HepG2 (cell line): Measurements from ENCODE around the gene MICOS13. TPM values are rescaled to one million over a fixed set of nuclear protein-coding genes. Genes with fewer than 3 reads are reported as not detected.

Experiments used
- ATAC-seq: fragments of 200-7000 bp; cut with Tn5 transposase; 3 replicates; pipeline ENCODE4 v1.9.1; 2020; ENCODE audit warnings: mild to moderate bottlenecking, moderate library complexity
- BruUV-seq: library from RNA; stranded (reverse); fragments of 400-500 nt; replicated peaks from 2 replicates; lab custom pipeline; 2021; lab: Mats Ljungman, UMichigan
- CTCF ChIA-PET: fragments of 300-600 bp; formaldehyde crosslinking; extraction: SDS; loops from one replicate; lab custom pipeline; 2021; ENCODE audit warnings: low total read pairs, inconsistent platforms, low intra/inter-chr PET ratio; lab: Yijun Ruan, JAX
- POLR2A ChIA-PET: fragments of 350-600 bp; sonication (Branson Sonifier 250); formaldehyde crosslinking; loops from one replicate; lab custom pipeline; 2020; ENCODE audit warnings: antibody characterized with exemption, inconsistent platforms; lab: Yijun Ruan, JAX
- DNase-seq: peaks from one replicate; pipeline ENCODE4 v3.0.0-alpha.2; 2015; ENCODE audit warnings: low spot score
- FAIRE-seq: peaks from 3 replicates; lab custom pipeline; 2011; peaks lifted over from hg19 to GRCh38; lab: Jason Lieb, UNC
- H2AFZ ChIP-seq: one replicate; pipeline ENCODE4 v1.6.1; 2011; ENCODE audit warnings: low read length, inconsistent platforms
- H3K27ac ChIP-seq: fragments of 300-600 bp; 3 replicates; pipeline ENCODE4 v1.8.0; 2011; ENCODE audit warnings: mixed run types, mild to moderate bottlenecking, mixed read lengths, low read length, inconsistent platforms; ENCODE audit not compliant: insufficient read depth; ENCODE audit errors: extremely low read length
- H3K27me3 ChIP-seq, 2 experiments: fragments of 200-600 bp in 1 of 2; 2 replicates in 1 of 2; 3 replicates in 1 of 2; pipeline versions ENCODE4 v1.6.0 to v1.8.0; 2011; ENCODE audit warnings: low read length in 2 of 2, mild to moderate bottlenecking in 2 of 2, moderate library complexity in 2 of 2, inconsistent platforms in 1 of 2; ENCODE audit not compliant: insufficient read depth in 2 of 2, control insufficient read depth in 1 of 2
- H3K36me3 ChIP-seq, 2 experiments: fragments of 200-600 bp in 1 of 2; replicated peaks in 1 of 2; 2 replicates in 1 of 2; 3 replicates in 1 of 2; pipeline versions ENCODE4 v1.5.1 to v1.8.0; 2011; ENCODE audit warnings: low read length in 2 of 2, inconsistent platforms in 1 of 2; ENCODE audit not compliant: insufficient read depth in 2 of 2, control insufficient read depth in 1 of 2
- H3K4me1 ChIP-seq: 2 replicates; pipeline ENCODE4 v1.5.1; 2012; ENCODE audit warnings: low read length, inconsistent platforms; ENCODE audit not compliant: insufficient read depth
- H3K4me2 ChIP-seq: 2 replicates; pipeline ENCODE4 v1.6.0; 2011; ENCODE audit warnings: low read depth, low read length, inconsistent platforms
- H3K4me3 ChIP-seq, 3 experiments: fragments of 200-600 bp in 1 of 3; sonication (generic), shearing (Covaris generic) in 1 of 3; replicated peaks in 1 of 3; 2 replicates each; pipeline ENCODE4 v1.5.1; 2011 to 2016; ENCODE audit warnings: low read length in 3 of 3, inconsistent platforms in 2 of 3, low read depth in 2 of 3, mild to moderate bottlenecking in 2 of 3, control low read depth in 1 of 3, mixed read lengths in 1 of 3; ENCODE audit not compliant: insufficient read depth in 1 of 3
- H3K79me2 ChIP-seq: one replicate; pipeline ENCODE4 v1.6.1; 2011; ENCODE audit warnings: low read length, inconsistent platforms; ENCODE audit not compliant: insufficient read depth
- H3K9ac ChIP-seq: 2 replicates; pipeline ENCODE4 v1.6.0; 2011; ENCODE audit warnings: mild to moderate bottlenecking, low read depth, low read length, inconsistent platforms; ENCODE audit not compliant: insufficient read depth
- H3K9me3 ChIP-seq: 2 replicates; pipeline ENCODE4 v1.5.1; 2012; ENCODE audit warnings: mild to moderate bottlenecking, low read length
- H4K20me1 ChIP-seq: 2 replicates; pipeline ENCODE4 v1.6.0; 2011; ENCODE audit warnings: inconsistent platforms, mild to moderate bottlenecking, low read length, moderate library complexity; ENCODE audit not compliant: insufficient read depth
- ATRX ChIP-seq: sonication (generic); formaldehyde crosslinking; IDR thresholded peaks from 2 replicates; pipeline ENCODE4 v1.4.0; 2020; ENCODE audit warnings: missing genetic modification reagents, borderline replicate concordance
- CAMTA2 ChIP-seq: sonication (generic); formaldehyde crosslinking; IDR thresholded peaks from 2 replicates; pipeline ENCODE4 v1.4.0; 2020; ENCODE audit warnings: mild to moderate bottlenecking, missing genetic modification reagents, borderline replicate concordance
- CENPT ChIP-seq: sonication (generic); formaldehyde crosslinking; IDR thresholded peaks from 2 replicates; pipeline ENCODE4 v1.8.0; 2022; ENCODE audit warnings: low read depth, mild to moderate bottlenecking, moderate library complexity, missing genetic modification reagents
- RBFOX2 ChIP-seq: fragments of 200-400 bp; formaldehyde crosslinking; IDR thresholded peaks from 2 replicates; pipeline ENCODE4 v1.6.1; 2017; ENCODE audit warnings: low read depth, mild to moderate bottlenecking, low read length
- ZBTB34 ChIP-seq: sonication (generic); formaldehyde crosslinking; IDR thresholded peaks from 2 replicates; pipeline ENCODE4 v1.8.0; 2022; ENCODE audit warnings: mild to moderate bottlenecking, missing genetic modification reagents
- ZBTB46 ChIP-seq: sonication (generic); formaldehyde crosslinking; IDR thresholded peaks from 2 replicates; pipeline ENCODE4 v1.4.0; 2020; ENCODE audit warnings: mild to moderate bottlenecking, missing genetic modification reagents, borderline replicate concordance
- ZBTB7A ChIP-seq: sonication (generic); formaldehyde crosslinking; IDR thresholded peaks from 2 replicates; pipeline ENCODE4 v1.8.0; 2022; ENCODE audit warnings: mild to moderate bottlenecking, missing genetic modification reagents
- ZNF121 ChIP-seq: sonication (generic); formaldehyde crosslinking; IDR thresholded peaks from 2 replicates; pipeline ENCODE4 v1.5.0; 2020; ENCODE audit warnings: mild to moderate bottlenecking, missing genetic modification reagents
- ZNF260 ChIP-seq: sonication (generic); formaldehyde crosslinking; IDR thresholded peaks from 2 replicates; pipeline ENCODE4 v1.4.0; 2020; ENCODE audit warnings: missing genetic modification reagents, low read depth, mild to moderate bottlenecking, borderline replicate concordance
- ZNF569 ChIP-seq: sonication (generic); formaldehyde crosslinking; IDR thresholded peaks from 2 replicates; pipeline ENCODE4 v1.5.0; 2020; ENCODE audit warnings: mild to moderate bottlenecking, missing genetic modification reagents, moderate library complexity, borderline replicate concordance
- WGBS: methylation state at CpG from one replicate; pipeline ENCODE4 v1.1.6; 2017; ENCODE audit warnings: low lambda C conversion rate; 5-methylcytosine and 5-hydroxymethylcytosine counted together
- in situ Hi-C: cut with HindIII; loops from 2 replicates; pipeline ENCODE4 v1.10.0; 2017; ENCODE audit warnings: low pct_unique_long_range_greater_than_20kb; ENCODE audit not compliant: extremely low pct_ligation_motif_present
- intact Hi-C: fragments of 100-400 bp; cut with micrococcal nuclease; formaldehyde crosslinking; loops from one replicate; pipeline ENCODE4 v1.10.0; 2022; ENCODE audit not compliant: unreplicated experiment
- polyA plus RNA-seq, 8 experiments: library from polyadenylated mRNA; depleted of rRNA in 3 of 8; stranded (reverse) in 7 of 8; unstranded in 1 of 8; fragments of >200 nt; fragmentation: Illumina TruSeq in 4 of 8; extraction: Trizol in 4 of 8; gene quantifications; 2 replicates each; pipeline versions ENCODE4 v1.2.1 to v1.2.3, GENCODE V29; 2011 to 2016; ENCODE audit warnings: low read depth in 4 of 8, missing spikeins in 1 of 8, mixed read lengths in 1 of 8; ENCODE audit not compliant: insufficient read depth in 1 of 8
- total RNA-seq, 5 experiments: library from RNA; depleted of rRNA; stranded (reverse); fragments of >200 nt; fragmentation: Illumina TruSeq; extraction: Trizol; gene quantifications; 2 replicates each; pipeline ENCODE4 v1.2.3, GENCODE V29; 2016; ENCODE audit warnings: low read depth in 1 of 5
- TF ChIP-seq, protein P1 (sequence below): sonication (generic); formaldehyde crosslinking; IDR thresholded peaks from 2 replicates; pipeline ENCODE4 v1.4.0; 2020; ENCODE audit warnings: missing genetic modification reagents

Gene MICOS13
- total and polyA plus RNA-seq, 2 of the 13 experiments (the other 11 are each of a cell fraction or from before 2014, with no cell fraction given): 28.8 to 35.4 TPM

- ATAC-seq: no peak
- Histone ChIP-seq H3K9ac (peak overlapping the region; percentile 93), H3K36me3 (peaks cover 18 to 41% of the 10 kb centered on the region in 2 experiments; a peak in 4 of 5 replicates), H3K27ac (peak overlapping the region; percentile 95), H3K79me2 (peaks cover 47% of the 10 kb centered on the region), H3K27me3 (no peaks in the 10 kb centered on the region; a peak in 1 of 5 replicates), H3K4me1 (peaks cover 38% of the 10 kb centered on the region), H2AFZ (no peak overlapping the region), H3K4me2 (peak overlapping the region; percentile 92), H3K9me3 (no peaks in the 10 kb centered on the region), H3K4me3 (peak overlapping the region in 2 of 3 experiments; percentile 78 to 98; a peak in 3 of 6 replicates), H4K20me1 (peaks cover 24% of the 10 kb centered on the region)
- FAIRE-seq: no peak
- CTCF ChIA-PET: no interaction called here
- no peak for DNase-seq
- POLR2A ChIA-PET: interaction anchor here (1.2 to 4.7 kb wide), 5 partner anchors 22 to 97 kb away, joined by 3 to 95 read pairs (median 9); partner anchors contain the start of gene RPL36
- intact Hi-C loops: no loop called here
- BruUV-seq: TSS peak; percentile 41
- WGBS: 85% methylated on average over 8 of the region's 8 CpGs
- in situ Hi-C loops: no loop called here
- TF ChIP-seq ZNF569: no peak
- no peak for TF ChIP-seq CENPT
- TF ChIP-seq ZNF121 (CRISPR knock-in tag): no peak
- TF ChIP-seq RBFOX2: no peak
- TF ChIP-seq, protein P1, sequence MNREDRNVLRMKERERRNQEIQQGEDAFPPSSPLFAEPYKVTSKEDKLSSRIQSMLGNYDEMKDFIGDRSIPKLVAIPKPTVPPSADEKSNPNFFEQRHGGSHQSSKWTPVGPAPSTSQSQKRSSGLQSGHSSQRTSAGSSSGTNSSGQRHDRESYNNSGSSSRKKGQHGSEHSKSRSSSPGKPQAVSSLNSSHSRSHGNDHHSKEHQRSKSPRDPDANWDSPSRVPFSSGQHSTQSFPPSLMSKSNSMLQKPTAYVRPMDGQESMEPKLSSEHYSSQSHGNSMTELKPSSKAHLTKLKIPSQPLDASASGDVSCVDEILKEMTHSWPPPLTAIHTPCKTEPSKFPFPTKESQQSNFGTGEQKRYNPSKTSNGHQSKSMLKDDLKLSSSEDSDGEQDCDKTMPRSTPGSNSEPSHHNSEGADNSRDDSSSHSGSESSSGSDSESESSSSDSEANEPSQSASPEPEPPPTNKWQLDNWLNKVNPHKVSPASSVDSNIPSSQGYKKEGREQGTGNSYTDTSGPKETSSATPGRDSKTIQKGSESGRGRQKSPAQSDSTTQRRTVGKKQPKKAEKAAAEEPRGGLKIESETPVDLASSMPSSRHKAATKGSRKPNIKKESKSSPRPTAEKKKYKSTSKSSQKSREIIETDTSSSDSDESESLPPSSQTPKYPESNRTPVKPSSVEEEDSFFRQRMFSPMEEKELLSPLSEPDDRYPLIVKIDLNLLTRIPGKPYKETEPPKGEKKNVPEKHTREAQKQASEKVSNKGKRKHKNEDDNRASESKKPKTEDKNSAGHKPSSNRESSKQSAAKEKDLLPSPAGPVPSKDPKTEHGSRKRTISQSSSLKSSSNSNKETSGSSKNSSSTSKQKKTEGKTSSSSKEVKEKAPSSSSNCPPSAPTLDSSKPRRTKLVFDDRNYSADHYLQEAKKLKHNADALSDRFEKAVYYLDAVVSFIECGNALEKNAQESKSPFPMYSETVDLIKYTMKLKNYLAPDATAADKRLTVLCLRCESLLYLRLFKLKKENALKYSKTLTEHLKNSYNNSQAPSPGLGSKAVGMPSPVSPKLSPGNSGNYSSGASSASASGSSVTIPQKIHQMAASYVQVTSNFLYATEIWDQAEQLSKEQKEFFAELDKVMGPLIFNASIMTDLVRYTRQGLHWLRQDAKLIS (CRISPR knock-in tag): no peak
- TF ChIP-seq ATRX (CRISPR knock-in tag): no peak
- no peak for TF ChIP-seq CAMTA2
- no peak for TF ChIP-seq ZBTB46 (CRISPR knock-in tag)
- no peak for TF ChIP-seq ZNF260
- no peak for TF ChIP-seq ZBTB34 (CRISPR knock-in tag)
- TF ChIP-seq ZBTB7A (CRISPR knock-in tag): no peak
These were observed 37.1 kb upstream of the MICOS13 start for GRCh38 chr19:5717215-5717935.
